GM12878 (cell line): Measurements from ENCODE around the gene ENPP7. TPM values are rescaled to one million over a fixed set of nuclear protein-coding genes. Genes with fewer than 3 reads are reported as not detected.

Experiments used
- ATAC-seq: fragments of 200-7000 bp; cut with Tn5 transposase; 3 replicates; pipeline ENCODE4 v1.9.1; 2020; ENCODE audit warnings: mild to moderate bottlenecking, moderate library complexity
- BruUV-seq: library from RNA; stranded (reverse); fragments of 400-500 nt; replicated peaks from 2 replicates; lab custom pipeline; 2021; lab: Mats Ljungman, UMichigan
- CTCF ChIA-PET: fragments of 300-600 bp; sonication (Branson Sonifier 250); formaldehyde crosslinking; extraction: SDS; loops from one replicate; lab custom pipeline; 2021; ENCODE audit warnings: inconsistent platforms; lab: Yijun Ruan, JAX
- POLR2A ChIA-PET: fragments of 350-600 bp; formaldehyde crosslinking; extraction: SDS; loops from one replicate; lab custom pipeline; 2021; ENCODE audit warnings: inconsistent platforms; lab: Charles Lee
- RAD21 ChIA-PET: fragments of 300-600 bp; sonication (Branson Sonifier 250); formaldehyde crosslinking; loops from one replicate; lab custom pipeline; 2023; ENCODE audit warnings: antibody characterized with exemption; ENCODE audit not compliant: unreplicated experiment; lab: Charles Lee
- SMC1A ChIA-PET: fragments of 300-600 bp; sonication (Branson Sonifier 250); formaldehyde crosslinking; loops from one replicate; lab custom pipeline; 2023; ENCODE audit not compliant: unreplicated experiment, uncharacterized antibody; lab: Charles Lee
- DNase-seq: peaks from one replicate; pipeline ENCODE4 v3.0.0-alpha.2; 2011; ENCODE audit warnings: low read depth, low spot score
- FAIRE-seq: peaks from 3 replicates; lab custom pipeline; 2011; peaks lifted over from hg19 to GRCh38; lab: Jason Lieb, UNC
- H2AFZ ChIP-seq: 2 replicates; pipeline ENCODE4 v1.6.0; 2011; ENCODE audit warnings: low read depth, low read length, control low read depth; ENCODE audit not compliant: control insufficient read depth
- H3K27ac ChIP-seq: 2 replicates; pipeline ENCODE4 v1.5.1; 2011; ENCODE audit warnings: control low read depth; ENCODE audit not compliant: control insufficient read depth, insufficient read depth
- H3K27me3 ChIP-seq, 2 experiments: replicated peaks in 1 of 2; 2 replicates each; pipeline versions ENCODE4 v1.6.0 to v1.6.1; 2011; ENCODE audit warnings: low read length in 1 of 2; ENCODE audit not compliant: control insufficient read depth in 2 of 2, insufficient read depth in 2 of 2
- H3K36me3 ChIP-seq, 2 experiments: 2 replicates each; pipeline ENCODE4 v1.5.1; 2011; ENCODE audit warnings: low read length in 1 of 2; ENCODE audit not compliant: control insufficient read depth in 2 of 2, insufficient read depth in 2 of 2
- H3K4me1 ChIP-seq: 2 replicates; pipeline ENCODE4 v1.6.1; 2011; ENCODE audit warnings: mild to moderate bottlenecking, low read length, moderate library complexity, mixed read lengths; ENCODE audit not compliant: control insufficient read depth, insufficient read depth
- H3K4me2 ChIP-seq: 2 replicates; pipeline ENCODE4 v1.6.0; 2011; ENCODE audit warnings: control low read depth; ENCODE audit not compliant: control insufficient read depth, insufficient read depth
- H3K4me3 ChIP-seq: fragments of 200-600 bp; sonication (generic); 2 replicates; pipeline ENCODE4 v1.5.1; 2016
- H3K79me2 ChIP-seq: 2 replicates; pipeline ENCODE4 v1.6.0; 2011; ENCODE audit warnings: low read length; ENCODE audit not compliant: control insufficient read depth, insufficient read depth
- H3K9ac ChIP-seq: 2 replicates; pipeline ENCODE4 v1.8.0; 2011; ENCODE audit warnings: low read length, control low read depth, mixed read lengths; ENCODE audit not compliant: control insufficient read depth, insufficient read depth
- H3K9me3 ChIP-seq: replicated peaks from 3 replicates; pipeline ENCODE4 v1.5.1; 2011; ENCODE audit warnings: mild to moderate bottlenecking, low read length; ENCODE audit not compliant: control insufficient read depth, insufficient read depth
- H4K20me1 ChIP-seq: 2 replicates; pipeline ENCODE4 v1.6.0; 2011; ENCODE audit not compliant: control insufficient read depth, insufficient read depth
- ATF7 ChIP-seq: fragments of 450-650 bp; IDR thresholded peaks from 2 replicates; pipeline ENCODE4 v1.6.1; 2016; ENCODE audit warnings: low read depth, mild to moderate bottlenecking
- EGR1 ChIP-seq, 2 experiments: IDR thresholded peaks; 1 replicate in 1 of 2; 2 replicates in 1 of 2; pipeline ENCODE4 v1.6.1; 2011 to 2012; ENCODE audit warnings: low read depth in 2 of 2, low read length in 2 of 2, borderline replicate concordance in 1 of 2, mild to moderate bottlenecking in 1 of 2, moderate library complexity in 1 of 2
- EZH2 ChIP-seq: IDR thresholded peaks from 2 replicates; pipeline ENCODE4 v1.6.1; 2012; ENCODE audit warnings: low read depth, mild to moderate bottlenecking, control low read depth, inconsistent platforms, low read length, borderline replicate concordance; ENCODE audit not compliant: control insufficient read depth
- IKZF2 ChIP-seq, 2 experiments: fragments of 450-650 bp; IDR thresholded peaks; 2 replicates each; pipeline ENCODE4 v1.6.1; 2017; ENCODE audit warnings: mild to moderate bottlenecking in 2 of 2, moderate library complexity in 2 of 2
- MAX ChIP-seq: IDR thresholded peaks from 2 replicates; pipeline ENCODE4 v1.6.1; 2012; ENCODE audit warnings: low read depth, low read length, improper control_type of control experiment
- MEF2B ChIP-seq: fragments of 450-650 bp; IDR thresholded peaks from 2 replicates; pipeline ENCODE4 v1.6.1; 2018; ENCODE audit warnings: mild to moderate bottlenecking, moderate library complexity; ENCODE audit not compliant: partially characterized antibody, poor library complexity, severe bottlenecking
- NR2F1 ChIP-seq: fragments of 450-650 bp; conservative IDR thresholded peaks from 2 replicates; pipeline ENCODE4 v1.6.1; 2017; ENCODE audit warnings: mild to moderate bottlenecking
- POLR2A ChIP-seq: IDR thresholded peaks from 2 replicates; pipeline ENCODE4 v1.6.1; 2011; ENCODE audit warnings: low read depth, mild to moderate bottlenecking, low read length
- RUNX3 ChIP-seq: IDR thresholded peaks from 2 replicates; pipeline ENCODE4 v1.6.1; 2012; ENCODE audit warnings: low read length, inconsistent platforms
- SREBF1 ChIP-seq: IDR thresholded peaks from 2 replicates; pipeline ENCODE4 v1.6.1; 2012; ENCODE audit warnings: mild to moderate bottlenecking, low read length
- WGBS: methylation state at CpG from one replicate; pipeline ENCODE4 v1.1.6; 2016; ENCODE audit warnings: low lambda C conversion rate; ENCODE audit not compliant: insufficient replicate concordance, insufficient coverage; ENCODE audit errors: missing lambda C conversion rate; 5-methylcytosine and 5-hydroxymethylcytosine counted together
- in situ Hi-C: fragments of 300-500 bp; cut with MboI; formaldehyde crosslinking; loops from 9 replicates; pipeline ENCODE4 v1.14.3; 2018; ENCODE audit warnings: mixed read lengths
- intact Hi-C: fragments of 100-400 bp; cut with micrococcal nuclease; formaldehyde crosslinking; loops from one replicate; pipeline ENCODE4 v1.14.2; 2022; ENCODE audit not compliant: unreplicated experiment
- polyA plus RNA-seq, 11 experiments: library from polyadenylated mRNA; depleted of rRNA in 4 of 11; unstranded in 6 of 11; stranded (reverse) in 5 of 11; fragments of >200 nt; fragmentation: Nextera tagmentation in 4 of 11; fragmentation: Illumina TruSeq in 1 of 11; extraction: Ambion mirVana in 4 of 11; extraction: Trizol in 1 of 11; gene quantifications; 1 replicate in 1 of 11; 2 replicates in 10 of 11; pipeline versions ENCODE4 v1.2.1 to v1.2.3, GENCODE V29; 2011 to 2016; ENCODE audit warnings: inconsistent platforms in 2 of 11, missing spikeins in 2 of 11, low read depth in 1 of 11
- total RNA-seq, 4 experiments: library from RNA; depleted of rRNA in 3 of 4; stranded (reverse); fragments of >200 nt in 3 of 4; fragmentation: Illumina TruSeq in 1 of 4; extraction: Trizol in 1 of 4; gene quantifications; 2 replicates each; pipeline versions ENCODE4 v1.2.1 to v1.2.3, GENCODE V29; 2013 to 2021

The ENPP7 gene
- total and polyA plus RNA-seq, 10 of the 15 experiments (the other 5 are each of a cell fraction or from before 2014, with no cell fraction given): 0.04 to 0.41 (median 0.18) TPM; not detected in 1

GRCh38 chr17:79730437-79730768 is 340 bp upstream of the ENPP7 start (continued):
- no peak for TF ChIP-seq RUNX3

DNA sequence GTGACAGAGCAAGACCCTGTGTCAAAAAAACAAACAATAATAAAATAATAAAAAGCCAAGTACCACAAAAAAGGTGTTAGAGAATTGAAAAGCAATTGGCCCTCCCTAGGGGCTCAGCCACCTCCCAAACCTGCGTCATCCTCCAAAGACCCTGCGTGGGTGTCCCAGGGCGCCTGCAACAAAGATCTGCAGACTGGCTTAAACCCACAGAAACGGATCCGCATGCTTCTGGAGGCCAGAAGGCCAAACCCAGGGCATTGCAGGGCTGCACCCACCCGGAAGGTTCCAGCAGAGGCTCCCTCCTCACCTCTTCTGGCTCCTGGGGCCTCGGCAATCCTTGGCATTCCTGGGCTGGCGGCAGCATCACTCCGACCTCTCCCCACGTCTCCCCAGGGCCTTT is 1.5 kb downstream of the ENPP7 start:
- H3K4me1 ChIP-seq: peaks cover 6% of the 10 kb centered on the region
- POLR2A ChIA-PET: no interaction called here
- H3K9me3 ChIP-seq: no peaks in the 10 kb centered on the region
- H3K36me3 ChIP-seq: no peaks in the 10 kb centered on the region; a peak in 1 of 4 replicates
- peak overlapping the region; percentile 48 for H3K4me2 ChIP-seq
- no peaks in the 10 kb centered on the region for H4K20me1 ChIP-seq
- peak overlapping the region; percentile 28 for H3K27ac ChIP-seq
- FAIRE-seq: no peak
- peak overlapping the region; percentile 65 for H3K4me3 ChIP-seq
- H3K27me3 ChIP-seq: no peaks in the 10 kb centered on the region; a peak in 1 of 4 replicates
- RAD21 ChIA-PET: interaction anchor here (0.9 to 1.2 kb wide), 2 partner anchors 14 to 121 kb away, joined by 3 read pairs; no protein-coding TSS in a partner anchor
- BruUV-seq: no TSS peak
- WGBS: 24% methylated on average over 10 of the region's 10 CpGs
- TF ChIP-seq EZH2 (no peak), ATF7 (0 out of 2 replicates have a peak, but pooled peaks have one; percentile 32), NR2F1 (peak; percentile 58), SREBF1 (no peak), POLR2A (0 out of 2 replicates have a peak, but pooled peaks have one; percentile 33), EGR1 (IDR thresholded peaks at IDR 0.05; ENCODE audit: borderline replicate concordance in 1 of 2, low read depth in 2 of 2, low read length in 2 of 2) (peak in 1 of 2 experiments; percentile 36; a peak in 1 of 3 replicates), MEF2B (peak; percentile 44), MAX (no peak), IKZF2 (IDR thresholded peaks at IDR 0.05) (no peak)
- TF ChIP-seq, all 136 proteins: peak for 5
- peaks cover 7% of the 10 kb centered on the region for H3K79me2 ChIP-seq
- no peak for DNase-seq
- peak overlapping the region; percentile 73; the same call in 1 of the 2 replicates for H2AFZ ChIP-seq
- ATAC-seq: peak; percentile 36
- H3K9ac ChIP-seq: peak overlapping the region; percentile 60
- intact Hi-C loops (no loop called here), in situ Hi-C loops (no loop called here)
- ChIA-PET CTCF (interaction anchor here (2.0 kb wide), 2 partner anchors 9 to 13 kb away, joined by 5 to 16 read pairs; no protein-coding TSS in a partner anchor), SMC1A (interaction anchor here (1.1 kb wide), 1 partner anchor 13 kb away, joined by 3 read pairs; no protein-coding TSS in a partner anchor)
